Mucosa of stomach (tissue), 1 donor: ENCODE data around the gene CD93.

Experiments
- H3K27me3 ChIP-seq: one replicate; pipeline ENCODE4 v1.7.0; 2013; ENCODE audit warnings: mild to moderate bottlenecking, low read length; ENCODE audit not compliant: control insufficient read depth, insufficient read depth
- H3K36me3 ChIP-seq: one replicate; pipeline ENCODE4 v1.7.0; 2013; ENCODE audit warnings: low read length; ENCODE audit not compliant: control insufficient read depth, insufficient read depth
- H3K4me1 ChIP-seq: one replicate; pipeline ENCODE4 v1.7.0; 2013; ENCODE audit warnings: mild to moderate bottlenecking, low read length; ENCODE audit not compliant: control insufficient read depth, insufficient read depth
- H3K4me3 ChIP-seq: one replicate; pipeline ENCODE4 v1.7.0; 2013; ENCODE audit warnings: low read length
- H3K9ac ChIP-seq: one replicate; pipeline ENCODE4 v1.7.0; 2013; ENCODE audit warnings: mild to moderate bottlenecking, low read length, moderate library complexity
- H3K9me3 ChIP-seq: one replicate; pipeline ENCODE4 v1.7.0; 2013; ENCODE audit warnings: mild to moderate bottlenecking, low read length, moderate library complexity; ENCODE audit not compliant: control insufficient read depth
- donor health status: Pancreatic carcinoma.

CD93 gene

DNA sequence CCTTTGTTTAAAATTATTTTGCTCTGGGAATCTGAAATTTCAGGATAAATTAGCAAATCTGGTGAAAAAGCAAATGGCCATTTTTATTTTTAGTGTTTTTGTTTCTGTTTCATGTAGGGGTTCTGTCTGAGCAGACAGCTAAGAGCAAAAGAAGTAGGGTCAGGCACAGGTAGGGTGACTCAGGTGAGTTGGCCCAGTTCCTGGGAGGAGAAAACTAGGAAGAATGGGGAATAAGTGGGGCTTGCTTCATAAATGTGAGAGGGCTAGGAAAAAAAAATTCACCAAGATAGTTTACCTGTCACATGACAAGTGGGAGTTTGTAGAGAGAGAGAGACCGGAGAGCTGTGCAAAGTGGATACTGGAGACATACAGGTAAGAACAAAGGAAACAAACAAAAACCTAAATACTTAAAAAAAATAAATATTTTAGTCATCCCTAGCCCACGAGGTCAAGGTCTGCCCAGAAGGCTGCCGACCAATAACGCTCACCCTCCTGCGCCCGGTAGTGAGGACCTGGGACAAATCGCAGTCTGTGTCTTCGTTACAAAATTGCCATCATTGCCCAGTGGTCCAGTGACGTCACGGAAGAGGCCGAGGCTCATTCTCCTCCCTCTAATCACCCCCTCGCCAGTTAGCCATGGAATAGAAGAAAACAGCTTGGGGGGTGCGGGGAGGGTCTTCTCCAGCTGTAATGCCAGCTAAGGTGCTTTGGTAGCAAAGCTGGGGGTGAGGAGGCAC is 39.0 kb downstream of the CD93 start:
- Histone ChIP-seq H3K36me3 (no peaks in the 10 kb centered on the region), H3K9me3 (no peaks in the 10 kb centered on the region), H3K27me3 (peaks cover 4% of the 10 kb centered on the region), H3K4me3 (peak overlapping the region; percentile 43), H3K9ac (peak overlapping the region; percentile 35), H3K4me1 (peaks cover 49% of the 10 kb centered on the region)

- Histone ChIP-seq H3K9me3 (no peaks in the 10 kb centered on the region), H3K36me3 (no peaks in the 10 kb centered on the region), H3K9ac (no peak overlapping the region), H3K4me3 (no peak overlapping the region), H3K27me3 (peaks cover 4% of the 10 kb centered on the region), H3K4me1 (peaks cover 42% of the 10 kb centered on the region)
Measured at GRCh38 chr20:23046431-23046830, 39.7 kb downstream of the CD93 start.

GRCh38 chr20:23043376-23043775 is 42.7 kb downstream of the CD93 start:
- Histone ChIP-seq H3K4me1 (peaks cover 40% of the 10 kb centered on the region), H3K4me3 (no peak overlapping the region), H3K36me3 (no peaks in the 10 kb centered on the region), H3K27me3 (peaks cover 4% of the 10 kb centered on the region), H3K9me3 (no peaks in the 10 kb centered on the region), H3K9ac (no peak overlapping the region)

- peaks cover 30% of the 10 kb centered on the region for H3K4me1 ChIP-seq
- H3K9me3 ChIP-seq = no peaks in the 10 kb centered on the region
- H3K4me3 ChIP-seq = no peak overlapping the region
- no peak overlapping the region for H3K9ac ChIP-seq
- H3K36me3 ChIP-seq = no peaks in the 10 kb centered on the region
- H3K27me3 ChIP-seq = no peaks in the 10 kb centered on the region
Measured at GRCh38 chr20:23042270-23042669, 43.9 kb downstream of the CD93 start.

- peaks cover 17% of the 10 kb centered on the region for H3K4me1 ChIP-seq
- peaks cover 17% of the 10 kb centered on the region for H3K27me3 ChIP-seq
- H3K9ac ChIP-seq = no peak overlapping the region
Measured at GRCh38 chr20:23039885-23040508, 46.1 kb downstream of the CD93 start.

DNA sequence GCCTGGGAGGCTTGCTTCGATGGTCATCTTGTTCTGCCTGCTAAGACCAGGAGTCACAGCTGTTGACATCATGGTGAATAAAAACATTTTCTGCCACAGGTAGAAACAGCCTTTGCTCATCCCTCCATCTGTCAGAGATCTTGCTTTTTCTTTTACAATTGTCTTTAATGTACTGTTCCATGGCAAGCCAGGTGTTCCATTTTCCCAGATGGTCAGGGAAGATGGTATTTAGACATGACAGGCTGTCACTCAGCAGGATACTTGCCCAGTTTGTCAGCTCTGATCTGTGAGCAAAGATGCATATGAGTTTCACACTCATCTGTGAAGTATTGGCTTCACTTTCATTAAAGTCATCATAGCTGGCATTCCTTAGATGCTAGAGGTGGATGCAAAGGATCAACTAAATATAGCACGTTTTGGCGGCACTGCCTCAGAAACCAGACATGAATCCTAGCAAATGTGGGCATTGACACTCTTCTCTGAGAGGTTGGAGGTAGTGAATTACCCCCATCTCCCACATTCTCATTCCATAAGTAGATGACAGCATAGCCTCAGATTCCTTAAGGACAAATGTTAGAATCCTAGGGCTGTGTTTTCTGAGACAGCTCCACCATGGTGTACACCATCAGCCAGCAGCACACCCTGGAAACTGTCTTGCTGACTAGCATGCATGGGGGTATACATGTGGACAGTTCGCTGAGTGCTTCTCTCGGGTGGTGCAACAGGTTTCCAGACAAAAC is 46.8 kb downstream of the CD93 start:
- H3K9me3 ChIP-seq = no peaks in the 10 kb centered on the region
- no peak overlapping the region for H3K4me3 ChIP-seq
- peaks cover 16% of the 10 kb centered on the region for H3K4me1 ChIP-seq
- H3K36me3 ChIP-seq = no peaks in the 10 kb centered on the region
- H3K9ac ChIP-seq = no peak overlapping the region
- H3K27me3 ChIP-seq = peaks cover 24% of the 10 kb centered on the region

More at GRCh38 chr20:23039885-23040508, 46.1 kb downstream of the CD93 start:
- Histone ChIP-seq H3K4me3 (no peak overlapping the region), H3K9me3 (no peaks in the 10 kb centered on the region), H3K36me3 (no peaks in the 10 kb centered on the region)

DNA sequence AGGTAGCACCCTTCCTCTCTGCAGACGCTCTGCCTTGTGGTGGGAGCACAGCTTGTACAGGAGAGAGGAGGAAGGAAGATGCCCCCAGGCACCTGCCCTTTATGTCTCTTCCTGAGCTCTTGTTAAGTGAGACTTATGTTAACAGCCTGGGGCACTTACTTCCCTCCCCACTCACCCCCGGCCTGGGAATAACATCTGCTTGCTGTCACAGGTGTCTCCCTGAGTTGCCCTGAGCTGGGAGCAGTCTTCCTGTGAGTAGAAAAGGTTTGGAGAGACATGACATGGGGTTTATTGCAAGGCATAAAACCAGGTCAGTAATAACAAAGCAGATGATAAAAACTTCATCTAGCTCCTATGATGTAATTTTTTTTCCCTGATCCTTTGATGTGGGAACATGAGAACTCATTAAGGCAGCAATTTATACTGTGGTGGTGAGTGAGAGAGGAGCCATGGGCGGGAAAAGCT is 49.1 kb downstream of the CD93 start:
- no peak overlapping the region for H3K9ac ChIP-seq
- H3K4me3 ChIP-seq = no peak overlapping the region
- H3K9me3 ChIP-seq = no peaks in the 10 kb centered on the region
- no peaks in the 10 kb centered on the region for H3K4me1 ChIP-seq
- H3K36me3 ChIP-seq = no peaks in the 10 kb centered on the region
- peaks cover 24% of the 10 kb centered on the region for H3K27me3 ChIP-seq

GRCh38 chr20:23036371-23036770 is 49.8 kb downstream of the CD93 start:
- peaks cover 24% of the 10 kb centered on the region for H3K27me3 ChIP-seq
- H3K36me3 ChIP-seq = no peaks in the 10 kb centered on the region
- H3K4me3 ChIP-seq = no peak overlapping the region
- H3K9ac ChIP-seq = no peak overlapping the region
- H3K9me3 ChIP-seq = no peaks in the 10 kb centered on the region
- H3K4me1 ChIP-seq = no peaks in the 10 kb centered on the region

- peaks cover 24% of the 10 kb centered on the region for H3K27me3 ChIP-seq
- H3K9me3 ChIP-seq = no peaks in the 10 kb centered on the region
- no peak overlapping the region for H3K9ac ChIP-seq
- no peaks in the 10 kb centered on the region for H3K36me3 ChIP-seq
- no peaks in the 10 kb centered on the region for H3K4me1 ChIP-seq
- no peak overlapping the region for H3K4me3 ChIP-seq
Measured at GRCh38 chr20:23035731-23036130, 50.4 kb downstream of the CD93 start.

DNA sequence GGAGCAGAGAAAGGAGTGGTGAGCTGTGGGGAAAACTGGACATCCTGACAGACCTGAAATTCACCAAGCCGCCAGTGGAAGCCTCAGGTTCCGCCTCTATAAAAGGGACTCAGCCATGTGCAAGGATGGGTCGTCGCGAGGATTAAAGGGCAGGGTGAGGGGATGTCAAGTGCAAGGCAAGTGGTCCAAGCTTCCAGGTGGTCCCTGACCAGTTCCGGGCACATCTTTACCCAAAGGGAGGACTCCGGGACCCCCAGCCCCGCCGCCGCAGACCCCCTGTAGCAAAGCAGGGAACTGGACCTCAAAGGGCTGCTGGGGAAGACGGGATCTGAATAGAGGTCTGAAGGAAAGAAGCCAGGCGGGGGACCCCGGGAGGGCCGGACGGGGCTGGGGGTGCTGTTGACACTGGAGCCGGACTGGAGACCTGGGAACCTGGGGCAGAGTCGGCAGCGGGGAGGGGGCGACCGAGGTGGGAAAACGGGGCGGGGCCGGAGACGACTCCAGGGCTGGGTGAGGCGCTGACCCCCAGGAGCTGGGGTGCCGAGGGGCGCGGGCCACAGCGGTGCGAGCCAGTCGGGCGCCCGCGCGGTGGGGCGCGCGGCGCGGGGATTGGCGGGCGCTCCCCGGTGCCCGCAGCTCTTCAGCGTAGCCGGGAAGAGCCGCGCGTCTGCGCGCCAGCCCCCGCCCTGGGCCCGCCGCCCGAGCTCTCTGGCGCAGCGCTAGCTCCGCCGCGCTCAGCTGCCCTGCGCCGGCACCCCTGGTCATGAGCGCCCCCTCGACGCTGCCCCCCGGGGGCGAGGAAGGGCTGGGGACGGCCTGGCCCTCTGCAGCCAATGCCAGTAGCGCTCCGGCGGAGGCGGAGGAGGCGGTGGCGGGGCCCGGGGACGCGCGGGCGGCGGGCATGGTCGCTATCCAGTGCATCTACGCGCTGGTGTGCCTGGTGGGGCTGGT is 51.1 kb downstream of the CD93 start, which contains the start of gene SSTR4:
TSS of gene SSTR4 (plus strand) at position 592 of the 951 bp plus-strand sequence. CDS start at position 764, 172 bp downstream.
- H3K9ac ChIP-seq = no peak within 1 kb of the TSS
- no peak within 1 kb of the TSS for H3K4me3 ChIP-seq
- H3K27me3 ChIP-seq = peaks cover 24% of the 10 kb centered on the region
- H3K9me3 ChIP-seq = no peaks in the 10 kb centered on the region
- no peaks in the 10 kb centered on the region for H3K36me3 ChIP-seq
- no peaks in the 10 kb centered on the region for H3K4me1 ChIP-seq

DNA sequence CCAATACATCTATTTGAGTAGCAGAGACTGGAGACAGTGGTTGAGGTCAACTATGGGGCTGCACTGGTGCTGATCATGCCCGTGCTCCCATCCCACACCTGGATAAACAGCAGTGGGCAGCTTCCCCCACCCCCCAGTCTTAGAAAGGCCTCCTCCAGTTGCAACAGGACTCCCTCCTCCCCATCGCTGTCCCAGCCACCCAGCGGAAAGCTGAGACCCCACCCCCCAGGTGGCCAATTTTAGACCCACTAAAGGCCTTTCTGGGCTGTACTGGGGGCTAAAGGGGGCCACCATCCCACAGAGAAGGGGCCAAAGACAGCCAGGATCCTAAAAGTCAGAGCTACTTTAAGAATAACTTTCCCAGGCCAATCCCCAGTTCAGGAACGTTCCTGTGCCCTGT is 52.2 kb downstream of the CD93 start:
- peaks cover 24% of the 10 kb centered on the region for H3K27me3 ChIP-seq

More for the DNA sequence above, 52.2 kb downstream of the CD93 start:
- H3K4me3 ChIP-seq = no peak overlapping the region
- no peaks in the 10 kb centered on the region for H3K4me1 ChIP-seq
- H3K9ac ChIP-seq = no peak overlapping the region
- no peaks in the 10 kb centered on the region for H3K36me3 ChIP-seq
- H3K9me3 ChIP-seq = no peaks in the 10 kb centered on the region
